LNCaP clone FGC (cell line): ENCODE results near the gene TRIP6.

Experiments used
- DNase-seq: peaks from one replicate; pipeline ENCODE4 v3.0.0-alpha.2; 2011; ENCODE audit warnings: low read depth
- H3K4me3 ChIP-seq: 2 replicates; pipeline ENCODE4 v1.5.1; 2011; ENCODE audit warnings: mild to moderate bottlenecking, low read depth, low read length, control low read depth
- CTCF ChIP-seq: IDR thresholded peaks from 2 replicates; pipeline ENCODE4 v1.5.1; 2012; ENCODE audit warnings: mild to moderate bottlenecking; ENCODE audit not compliant: control insufficient read depth, insufficient read depth; ENCODE audit errors: extremely low read depth

Gene TRIP6

GRCh38 chr7:100881136-100881535 is 13.9 kb downstream of the TRIP6 start:
- no peak overlapping the region for H3K4me3 ChIP-seq
- DNase-seq: no peak
- no peak for TF ChIP-seq CTCF

GRCh38 chr7:100882201-100882600 is 15.0 kb downstream of the TRIP6 start:
- DNase-seq: no peak
- H3K4me3 ChIP-seq: no peak overlapping the region
- TF ChIP-seq CTCF: no peak

GRCh38 chr7:100882785-100883526 is 15.8 kb downstream of the TRIP6 start:
- DNase-seq: no peak
- TF ChIP-seq CTCF: no peak
- no peak overlapping the region for H3K4me3 ChIP-seq

- DNase-seq: no peak
- H3K4me3 ChIP-seq: no peak overlapping the region
Measured at GRCh38 chr7:100884736-100885439, 17.7 kb downstream of the TRIP6 start.

GRCh38 chr7:100885440-100886141 is 18.4 kb downstream of the TRIP6 start:
- no peak overlapping the region for H3K4me3 ChIP-seq
- no peak for DNase-seq
- TF ChIP-seq CTCF: no peak

More at GRCh38 chr7:100884736-100885439, 17.7 kb downstream of the TRIP6 start:
- TF ChIP-seq CTCF: no peak

- H3K4me3 ChIP-seq: no peak overlapping the region
- no peak for DNase-seq
- TF ChIP-seq CTCF: no peak
Measured at GRCh38 chr7:100886142-100886935, 19.2 kb downstream of the TRIP6 start.
